GM12875 (cell line): Measurements from ENCODE around the gene CCDC33.

Experiments
- H3K4me3 ChIP-seq: one replicate; pipeline ENCODE4 v1.5.1; 2011; ENCODE audit warnings: low read depth, low read length, control low read depth
- CTCF ChIP-seq: IDR thresholded peaks from 2 replicates; pipeline ENCODE4 v1.5.1; 2011; ENCODE audit warnings: low read depth, mild to moderate bottlenecking, control low read depth, inconsistent platforms, low read length, moderate library complexity, borderline replicate concordance; ENCODE audit not compliant: insufficient read depth

Gene CCDC33

GRCh38 chr15:74240897-74241614 is 4.9 kb downstream of the CCDC33 start:
- no peak overlapping the region for H3K4me3 ChIP-seq
- no peak for TF ChIP-seq CTCF

- TF ChIP-seq CTCF, result no peak
- no peak overlapping the region for H3K4me3 ChIP-seq
Observed at GRCh38 chr15:74242441-74243185, 6.5 kb downstream of the CCDC33 start.

- no peak overlapping the region for H3K4me3 ChIP-seq
- TF ChIP-seq CTCF, result no peak
Observed at GRCh38 chr15:74243431-74243830, 7.3 kb downstream of the CCDC33 start.

GRCh38 chr15:74244822-74245341 is 8.8 kb downstream of the CCDC33 start:
- H3K4me3 ChIP-seq, result no peak overlapping the region
- no peak for TF ChIP-seq CTCF

- no peak overlapping the region for H3K4me3 ChIP-seq
- TF ChIP-seq CTCF, result no peak
Observed at GRCh38 chr15:74245342-74245931, 9.3 kb downstream of the CCDC33 start.

GRCh38 chr15:74250266-74250665 is 14.1 kb downstream of the CCDC33 start:
- TF ChIP-seq CTCF, result no peak
- H3K4me3 ChIP-seq, result no peak overlapping the region
